Dendritic cell treated with granulocyte-macrophage colony-stimulating factor and Interleukin-4, amounts not matched to agents 40 ng/mL and 50 ng/mL, for 4 days (primary cell): Measurements from ENCODE around the gene SULF2.

Experiments used
- H3K27ac Mint-ChIP-seq: one replicate; pipeline ENCODE4 v1.8.0; 2022; ENCODE audit warnings: mild to moderate bottlenecking, mixed read lengths
- H3K27me3 Mint-ChIP-seq: one replicate; pipeline ENCODE4 v1.8.0; 2022; ENCODE audit warnings: mild to moderate bottlenecking, mixed read lengths
- H3K36me3 Mint-ChIP-seq: one replicate; pipeline ENCODE4 v1.8.0; 2022; ENCODE audit warnings: low read depth, mixed read lengths
- H3K4me1 Mint-ChIP-seq: one replicate; pipeline ENCODE4 v1.8.0; 2022; ENCODE audit warnings: low read depth, mixed read lengths
- H3K4me3 Mint-ChIP-seq: one replicate; pipeline ENCODE4 v1.8.0; 2022; ENCODE audit warnings: mild to moderate bottlenecking, moderate library complexity, mixed read lengths
- H3K9me3 Mint-ChIP-seq: one replicate; pipeline ENCODE4 v1.8.0; 2022; ENCODE audit warnings: mixed read lengths
- intact Hi-C: fragments of 100-400 bp; cut with micrococcal nuclease; formaldehyde crosslinking; loops from one replicate; pipeline ENCODE4 v1.15.0; 2022

Gene SULF2

DNA sequence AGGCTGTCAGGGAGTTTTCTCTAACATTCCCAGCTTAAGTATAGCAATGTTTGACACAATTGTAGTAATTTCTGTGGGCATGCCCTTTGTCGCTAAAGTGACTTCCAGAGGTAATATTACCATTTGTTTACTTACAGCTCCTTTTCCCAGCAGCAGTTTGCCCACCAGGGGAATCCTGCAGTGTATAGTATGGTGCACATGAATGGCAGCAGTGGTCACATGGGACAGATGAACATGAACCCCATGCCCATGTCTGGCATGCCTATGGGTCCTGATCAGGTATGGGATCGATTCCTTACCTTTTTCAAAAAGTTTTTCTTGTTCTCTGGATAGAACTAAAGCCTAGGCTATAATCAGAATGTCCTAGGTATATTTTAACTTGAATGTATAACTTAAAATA lies 132.5 kb downstream of the SULF2 start:
- H3K27me3 Mint-ChIP-seq = no peaks in the 10 kb centered on the region
- H3K4me1 Mint-ChIP-seq = peaks cover 14% of the 10 kb centered on the region
- H3K4me3 Mint-ChIP-seq = no peak overlapping the region
- peaks cover 96% of the 10 kb centered on the region for H3K36me3 Mint-ChIP-seq
- no peaks in the 10 kb centered on the region for H3K9me3 Mint-ChIP-seq
- H3K27ac Mint-ChIP-seq = no peak overlapping the region
- intact Hi-C loops = no loop called here

DNA sequence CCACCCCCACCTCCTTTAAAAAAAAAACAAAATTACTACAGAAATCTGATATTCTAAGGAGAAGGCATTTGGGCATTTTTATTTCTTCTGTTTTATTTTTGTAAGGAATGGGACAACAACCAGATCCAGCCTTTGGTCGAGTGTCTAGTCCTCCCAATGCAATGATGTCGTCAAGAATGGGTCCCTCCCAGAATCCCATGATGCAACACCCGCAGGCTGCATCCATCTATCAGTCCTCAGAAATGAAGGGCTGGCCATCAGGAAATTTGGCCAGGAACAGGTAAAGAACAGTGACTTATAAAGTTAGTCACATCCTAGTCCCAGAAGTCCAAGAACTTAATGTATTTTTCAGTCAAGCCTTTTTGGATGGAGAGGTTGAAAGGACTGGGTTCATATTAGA lies 133.0 kb downstream of the SULF2 start:
- H3K36me3 Mint-ChIP-seq = peaks cover 96% of the 10 kb centered on the region
- H3K4me3 Mint-ChIP-seq = no peak overlapping the region
- H3K4me1 Mint-ChIP-seq = peaks cover 13% of the 10 kb centered on the region
- H3K27ac Mint-ChIP-seq = no peak overlapping the region
- no peaks in the 10 kb centered on the region for H3K27me3 Mint-ChIP-seq
- intact Hi-C loops = no loop called here
- no peaks in the 10 kb centered on the region for H3K9me3 Mint-ChIP-seq

DNA sequence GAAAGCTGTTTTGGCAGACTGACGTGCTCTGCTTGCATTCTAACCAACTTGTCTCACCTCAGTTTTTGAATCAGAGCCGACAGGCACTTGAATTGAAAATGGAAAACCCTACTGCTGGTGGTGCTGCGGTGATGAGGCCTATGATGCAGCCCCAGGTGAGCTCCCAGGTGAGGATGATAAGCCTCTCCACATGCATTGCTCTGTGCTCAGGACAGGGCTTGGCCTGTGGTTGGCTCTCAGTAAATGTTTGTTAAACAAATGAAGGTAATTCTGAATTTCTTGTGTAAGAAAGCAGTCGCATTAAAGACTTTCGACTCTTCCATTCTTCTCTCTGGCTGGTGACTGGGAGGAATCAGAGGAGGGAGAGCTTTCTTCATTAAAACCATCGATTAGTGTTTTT lies 136.3 kb downstream of the SULF2 start:
- Mint-ChIP-seq H3K36me3 (peaks cover 99% of the 10 kb centered on the region), H3K27ac (no peak overlapping the region), H3K4me1 (peaks cover 5% of the 10 kb centered on the region), H3K27me3 (no peaks in the 10 kb centered on the region), H3K9me3 (no peaks in the 10 kb centered on the region), H3K4me3 (no peak overlapping the region)
- intact Hi-C loops = no loop called here

DNA sequence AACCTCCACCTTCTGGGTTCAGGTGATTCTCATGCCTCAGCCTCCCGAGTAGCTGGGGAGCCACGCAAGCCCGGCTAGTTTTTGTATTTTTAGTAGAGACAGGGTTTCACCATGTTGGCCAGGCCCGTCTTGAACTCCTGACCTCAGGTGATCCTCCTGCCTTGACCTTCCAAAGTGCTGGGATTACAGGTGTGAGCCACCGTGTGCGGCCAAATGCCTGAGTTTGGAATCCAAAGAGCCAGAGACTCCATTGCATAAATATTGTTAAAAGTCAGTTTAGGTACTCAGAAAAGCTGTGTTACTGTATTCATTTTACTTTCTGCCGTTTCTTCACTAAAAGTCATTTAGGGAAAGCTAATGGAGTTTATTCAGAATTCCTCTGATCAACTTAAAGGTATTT lies 137.3 kb downstream of the SULF2 start:
- H3K27ac Mint-ChIP-seq = no peak overlapping the region
- peaks cover 5% of the 10 kb centered on the region for H3K4me1 Mint-ChIP-seq
- H3K4me3 Mint-ChIP-seq = no peak overlapping the region
- H3K27me3 Mint-ChIP-seq = no peaks in the 10 kb centered on the region
- no peaks in the 10 kb centered on the region for H3K9me3 Mint-ChIP-seq
- intact Hi-C loops = no loop called here
- H3K36me3 Mint-ChIP-seq = peaks cover 99% of the 10 kb centered on the region

DNA sequence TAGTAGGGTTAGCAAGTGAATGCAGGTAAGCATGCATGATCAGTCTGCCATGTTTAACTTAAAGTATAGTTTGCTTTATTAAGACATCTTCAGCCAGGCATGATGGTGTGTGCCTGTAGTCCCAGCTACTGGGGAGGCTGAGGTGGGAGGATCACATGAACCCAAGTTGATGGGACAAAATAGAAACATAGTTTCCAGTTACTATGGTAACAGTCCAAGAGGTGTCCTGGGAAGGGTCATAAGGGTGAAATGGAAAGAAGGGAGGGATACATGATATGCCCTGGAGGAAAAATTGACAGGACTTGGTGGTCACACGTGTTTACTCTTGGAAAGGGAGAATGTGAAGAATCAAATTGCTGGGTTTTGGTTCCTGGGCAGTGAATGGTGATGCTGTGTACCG lies 139.6 kb downstream of the SULF2 start:
- H3K4me3 Mint-ChIP-seq = no peak overlapping the region

DNA sequence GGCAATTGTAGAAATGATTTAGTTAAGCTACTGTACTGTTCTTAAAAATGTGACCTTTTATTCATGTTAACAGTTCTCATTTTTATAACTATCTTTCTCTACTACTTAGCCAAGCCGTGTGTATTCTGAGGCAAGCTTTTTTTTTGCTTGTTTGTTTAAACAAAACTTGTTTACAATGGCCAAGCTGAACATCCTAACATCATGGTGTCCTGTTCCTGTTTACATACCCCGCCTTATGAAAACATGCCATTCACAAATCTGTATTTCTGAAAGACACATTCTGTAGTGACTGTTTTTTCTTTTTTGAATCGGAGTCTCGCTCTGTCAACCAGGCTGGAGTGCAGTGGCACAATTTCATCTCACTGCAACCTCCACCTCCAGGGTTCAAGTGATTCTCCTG lies 142.7 kb downstream of the SULF2 start:
- Mint-ChIP-seq H3K4me1 (no peaks in the 10 kb centered on the region), H3K27me3 (no peaks in the 10 kb centered on the region), H3K36me3 (peaks cover 97% of the 10 kb centered on the region), H3K9me3 (no peaks in the 10 kb centered on the region), H3K4me3 (no peak overlapping the region), H3K27ac (no peak overlapping the region)
- intact Hi-C loops = no loop called here

More for the DNA sequence above, 139.6 kb downstream of the SULF2 start:
- H3K4me1 Mint-ChIP-seq = peaks cover 5% of the 10 kb centered on the region
- peaks cover 100% of the 10 kb centered on the region for H3K36me3 Mint-ChIP-seq
- intact Hi-C loops = no loop called here
- H3K9me3 Mint-ChIP-seq = no peaks in the 10 kb centered on the region
- no peaks in the 10 kb centered on the region for H3K27me3 Mint-ChIP-seq
- H3K27ac Mint-ChIP-seq = no peak overlapping the region

DNA sequence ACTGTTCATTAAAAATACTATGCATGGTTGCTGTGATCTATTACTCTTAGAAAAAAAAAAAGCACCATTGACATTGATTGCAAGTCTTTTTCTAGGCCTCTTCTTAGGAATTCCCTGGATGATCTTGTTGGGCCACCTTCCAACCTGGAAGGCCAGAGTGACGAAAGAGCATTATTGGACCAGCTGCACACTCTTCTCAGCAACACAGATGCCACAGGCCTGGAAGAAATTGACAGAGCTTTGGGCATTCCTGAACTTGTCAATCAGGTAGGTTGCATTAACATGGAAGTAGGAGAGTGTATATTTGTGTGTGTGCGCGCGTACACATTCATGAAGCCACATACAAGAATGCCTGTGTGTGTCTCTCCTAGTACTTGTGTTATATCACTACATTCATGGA lies 143.2 kb downstream of the SULF2 start:
- no peaks in the 10 kb centered on the region for H3K4me1 Mint-ChIP-seq
- no peak overlapping the region for H3K27ac Mint-ChIP-seq
- peaks cover 97% of the 10 kb centered on the region for H3K36me3 Mint-ChIP-seq
- H3K27me3 Mint-ChIP-seq = no peaks in the 10 kb centered on the region
- no peak overlapping the region for H3K4me3 Mint-ChIP-seq
- H3K9me3 Mint-ChIP-seq = no peaks in the 10 kb centered on the region
- intact Hi-C loops = no loop called here

DNA sequence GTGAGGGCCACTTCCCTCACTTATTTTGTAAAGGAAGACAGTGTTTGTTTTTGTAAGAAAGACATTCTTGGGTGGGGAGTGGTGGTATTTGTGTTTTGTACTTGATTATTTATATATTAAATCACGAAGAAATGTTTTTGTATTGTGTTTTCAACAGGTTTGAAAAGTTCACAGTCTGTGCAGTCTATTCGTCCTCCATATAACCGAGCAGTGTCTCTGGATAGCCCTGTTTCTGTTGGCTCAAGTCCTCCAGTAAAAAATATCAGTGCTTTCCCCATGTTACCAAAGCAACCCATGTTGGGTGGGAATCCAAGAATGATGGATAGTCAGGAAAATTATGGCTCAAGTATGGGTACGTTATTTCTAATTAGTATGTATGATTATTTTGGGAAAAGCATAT lies 146.4 kb downstream of the SULF2 start:
- Mint-ChIP-seq H3K27ac (no peak overlapping the region), H3K4me3 (no peak overlapping the region), H3K4me1 (no peaks in the 10 kb centered on the region), H3K9me3 (no peaks in the 10 kb centered on the region), H3K27me3 (no peaks in the 10 kb centered on the region), H3K36me3 (peaks cover 97% of the 10 kb centered on the region)
- intact Hi-C loops = no loop called here

DNA sequence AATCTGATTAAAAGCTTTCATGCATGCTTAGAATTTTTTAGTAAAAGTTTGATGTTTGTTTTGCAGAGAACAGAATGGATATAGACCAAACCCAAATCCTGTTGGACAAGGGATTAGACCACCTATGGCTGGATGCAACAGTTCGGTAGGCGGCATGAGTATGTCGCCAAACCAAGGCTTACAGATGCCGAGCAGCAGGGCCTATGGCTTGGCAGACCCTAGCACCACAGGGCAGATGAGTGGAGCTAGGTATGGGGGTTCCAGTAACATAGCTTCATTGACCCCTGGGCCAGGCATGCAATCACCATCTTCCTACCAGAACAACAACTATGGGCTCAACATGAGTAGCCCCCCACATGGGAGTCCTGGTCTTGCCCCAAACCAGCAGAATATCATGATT lies 150.0 kb downstream of the SULF2 start:
- Mint-ChIP-seq H3K9me3 (no peaks in the 10 kb centered on the region), H3K36me3 (peaks cover 99% of the 10 kb centered on the region), H3K4me3 (no peak overlapping the region), H3K4me1 (no peaks in the 10 kb centered on the region), H3K27me3 (no peaks in the 10 kb centered on the region), H3K27ac (no peak overlapping the region)
- intact Hi-C loops = no loop called here

DNA sequence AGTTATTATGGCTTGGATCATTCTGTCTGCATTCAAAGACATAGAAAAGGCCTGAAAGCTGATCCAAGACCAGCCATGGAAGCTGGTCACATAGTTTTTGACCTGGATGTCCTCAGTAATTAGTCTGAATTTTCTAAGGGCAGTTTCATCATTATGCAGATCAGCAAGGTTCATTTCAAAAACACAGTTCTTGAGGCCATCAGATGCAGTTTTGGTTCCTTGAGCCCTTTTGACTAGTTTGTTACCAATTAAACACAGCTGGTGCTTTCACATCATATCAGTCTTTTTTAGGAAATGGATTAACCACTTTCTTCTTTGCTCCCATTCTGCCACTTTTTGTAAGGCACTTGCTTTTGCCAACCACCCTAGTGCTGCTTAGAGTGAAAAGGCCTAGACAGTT lies 154.2 kb downstream of the SULF2 start:
- Mint-ChIP-seq H3K27ac (no peak overlapping the region), H3K4me3 (no peak overlapping the region), H3K27me3 (no peaks in the 10 kb centered on the region), H3K9me3 (no peaks in the 10 kb centered on the region), H3K4me1 (no peaks in the 10 kb centered on the region), H3K36me3 (peaks cover 95% of the 10 kb centered on the region)
- intact Hi-C loops = no loop called here

DNA sequence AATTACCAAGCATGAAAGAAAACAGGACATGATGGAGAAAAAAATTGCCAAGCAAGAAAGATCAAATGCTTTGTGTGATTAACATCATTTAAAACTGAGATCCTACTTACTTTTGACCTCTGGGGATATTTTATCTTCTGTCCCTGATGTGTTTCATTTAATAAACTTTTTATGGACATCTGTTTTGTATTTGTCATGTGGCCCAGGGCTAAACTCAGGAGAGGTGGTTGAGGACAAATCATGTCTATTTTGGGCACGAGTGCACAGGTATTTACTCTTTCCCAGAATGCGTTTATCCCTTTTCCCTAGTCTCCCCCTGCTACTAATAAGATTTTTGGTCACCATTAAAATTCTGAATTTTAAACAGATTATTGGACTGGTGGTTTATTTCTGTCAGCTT lies 155.4 kb downstream of the SULF2 start:
- H3K4me1 Mint-ChIP-seq = no peaks in the 10 kb centered on the region
- H3K9me3 Mint-ChIP-seq = no peaks in the 10 kb centered on the region
- H3K36me3 Mint-ChIP-seq = peaks cover 95% of the 10 kb centered on the region
- intact Hi-C loops = loop anchor here (10.0 kb wide), 2 partner anchors 245 to 335 kb away; no protein-coding TSS in a partner anchor
- no peaks in the 10 kb centered on the region for H3K27me3 Mint-ChIP-seq
- H3K4me3 Mint-ChIP-seq = no peak overlapping the region
- no peak overlapping the region for H3K27ac Mint-ChIP-seq

DNA sequence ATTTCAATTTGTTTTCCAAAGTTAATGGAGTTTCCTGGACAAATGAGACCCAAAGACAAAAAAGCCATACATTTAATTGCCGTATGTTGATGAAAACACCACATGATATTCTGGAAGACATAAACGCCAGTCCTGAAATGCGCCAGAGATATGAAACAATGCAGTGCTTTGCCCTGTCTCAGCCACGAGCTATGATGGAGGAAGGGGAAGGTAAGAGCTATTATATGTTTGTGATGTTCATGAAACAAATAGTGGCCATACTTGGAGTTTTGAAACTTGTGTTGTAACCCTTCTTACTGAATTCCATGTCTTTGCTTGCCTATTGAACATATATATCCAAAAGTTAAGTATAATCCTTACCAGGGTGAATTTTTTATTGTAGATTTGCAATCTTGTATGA lies 157.7 kb downstream of the SULF2 start:
- Mint-ChIP-seq H3K27ac (no peak overlapping the region), H3K4me3 (no peak overlapping the region), H3K36me3 (peaks cover 91% of the 10 kb centered on the region), H3K27me3 (no peaks in the 10 kb centered on the region), H3K9me3 (no peaks in the 10 kb centered on the region), H3K4me1 (no peaks in the 10 kb centered on the region)
- intact Hi-C loops = loop anchor here (10.0 kb wide), 2 partner anchors 243 to 333 kb away; no protein-coding TSS in a partner anchor

DNA sequence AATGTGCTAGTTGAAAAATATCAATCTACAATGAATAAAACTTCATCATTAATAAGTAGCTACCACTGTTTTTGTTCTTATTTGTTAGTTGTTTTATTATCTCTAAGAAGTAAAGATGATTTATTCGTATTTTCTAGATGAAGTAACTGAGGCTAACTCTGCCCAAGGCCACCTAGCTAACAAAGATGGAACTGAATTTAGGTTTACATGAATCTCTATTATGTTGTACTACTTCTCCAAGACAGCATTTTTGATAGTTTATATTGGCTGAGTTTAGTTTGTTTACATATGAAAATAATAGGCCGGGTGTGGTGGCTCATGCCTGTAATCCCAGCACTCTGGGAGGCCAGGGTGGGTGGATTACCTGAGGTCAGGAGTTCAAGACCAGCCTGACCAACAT lies 162.1 kb downstream of the SULF2 start:
- H3K4me1 Mint-ChIP-seq = no peaks in the 10 kb centered on the region
- H3K9me3 Mint-ChIP-seq = no peaks in the 10 kb centered on the region
- H3K36me3 Mint-ChIP-seq = peaks cover 58% of the 10 kb centered on the region
- no peak overlapping the region for H3K27ac Mint-ChIP-seq
- intact Hi-C loops = loop anchor here (10.0 kb wide), 2 partner anchors 238 to 328 kb away; no protein-coding TSS in a partner anchor
- no peak overlapping the region for H3K4me3 Mint-ChIP-seq
- no peaks in the 10 kb centered on the region for H3K27me3 Mint-ChIP-seq

DNA sequence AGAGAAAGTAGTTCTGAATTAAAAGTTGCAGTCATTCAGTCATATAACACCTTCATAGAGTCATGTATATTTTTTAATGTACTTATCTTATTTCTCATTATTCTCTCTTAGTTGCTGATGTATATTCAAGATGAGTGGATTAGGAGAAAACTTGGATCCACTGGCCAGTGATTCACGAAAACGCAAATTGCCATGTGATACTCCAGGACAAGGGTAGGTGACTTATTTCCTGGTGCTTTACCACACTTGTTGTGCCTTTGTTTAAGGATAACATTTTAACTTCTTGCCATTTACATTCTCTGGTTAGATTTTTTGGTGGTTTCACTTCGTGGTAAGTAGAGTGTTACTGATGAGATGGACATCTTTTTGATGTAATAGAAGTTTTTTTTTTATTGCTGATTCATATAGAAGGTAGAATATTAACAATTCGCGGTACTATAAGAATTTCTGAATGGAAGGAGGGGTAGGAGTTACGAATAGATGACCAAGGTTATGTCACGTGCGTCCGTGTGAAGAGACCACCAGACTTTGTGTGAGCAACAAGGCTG lies 163.1 kb downstream of the SULF2 start:
- H3K27ac Mint-ChIP-seq = no peak overlapping the region
- H3K27me3 Mint-ChIP-seq = no peaks in the 10 kb centered on the region
- intact Hi-C loops = loop anchor here (10.0 kb wide), 2 partner anchors 237 to 327 kb away; no protein-coding TSS in a partner anchor
- H3K4me1 Mint-ChIP-seq = no peaks in the 10 kb centered on the region
- H3K4me3 Mint-ChIP-seq = no peak overlapping the region
- no peaks in the 10 kb centered on the region for H3K9me3 Mint-ChIP-seq
- H3K36me3 Mint-ChIP-seq = peaks cover 53% of the 10 kb centered on the region
